NCI-H2171 treated with DMSO at 0.1 percent for 48 hours (cell line): Measurements from ENCODE around the gene ASPHD1.

Experiments
- DNase-seq: peaks from one replicate; lab custom pipeline; 2025; lab: John Stamatoyannopoulos, UW

The ASPHD1 gene

GRCh38 chr16:29943846-29944799 is 43.8 kb downstream of the ASPHD1 start:
- peak; percentile 71 for DNase-seq

GRCh38 chr16:29947897-29948296 is 47.6 kb downstream of the ASPHD1 start:
- no peak for DNase-seq

DNA sequence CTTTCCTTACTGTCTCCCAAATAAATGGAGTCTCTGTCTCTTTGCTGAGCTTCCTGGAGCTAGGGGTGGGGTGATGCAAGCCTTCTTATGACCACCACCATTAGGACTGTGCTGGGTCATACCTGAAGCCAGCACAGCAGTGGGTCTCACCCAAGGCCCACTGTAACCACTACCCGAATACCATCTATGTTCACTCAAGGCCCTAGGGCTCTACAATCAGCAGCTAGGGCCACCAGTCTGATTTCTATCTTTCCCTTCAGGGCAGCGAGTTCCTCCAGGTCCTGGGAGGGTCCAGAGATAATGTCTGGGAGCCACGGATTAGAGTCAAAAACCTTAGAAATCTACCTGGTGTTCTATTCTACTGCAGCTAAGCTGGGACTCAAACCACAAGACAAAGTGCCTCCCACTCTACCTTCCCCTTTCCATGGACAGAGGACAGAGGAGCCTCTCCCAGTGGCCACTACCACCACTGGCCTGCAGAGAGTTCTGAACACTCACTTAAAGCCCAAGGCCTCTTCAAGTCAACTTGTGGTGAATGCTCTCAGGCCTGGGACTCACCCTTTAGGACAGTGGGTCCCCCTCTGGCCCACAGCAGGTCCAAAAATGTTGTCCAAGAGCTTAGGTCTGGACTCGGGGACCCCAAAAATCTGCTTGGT is 50.6 kb downstream of the ASPHD1 start:
- DNase-seq, result no peak

DNA sequence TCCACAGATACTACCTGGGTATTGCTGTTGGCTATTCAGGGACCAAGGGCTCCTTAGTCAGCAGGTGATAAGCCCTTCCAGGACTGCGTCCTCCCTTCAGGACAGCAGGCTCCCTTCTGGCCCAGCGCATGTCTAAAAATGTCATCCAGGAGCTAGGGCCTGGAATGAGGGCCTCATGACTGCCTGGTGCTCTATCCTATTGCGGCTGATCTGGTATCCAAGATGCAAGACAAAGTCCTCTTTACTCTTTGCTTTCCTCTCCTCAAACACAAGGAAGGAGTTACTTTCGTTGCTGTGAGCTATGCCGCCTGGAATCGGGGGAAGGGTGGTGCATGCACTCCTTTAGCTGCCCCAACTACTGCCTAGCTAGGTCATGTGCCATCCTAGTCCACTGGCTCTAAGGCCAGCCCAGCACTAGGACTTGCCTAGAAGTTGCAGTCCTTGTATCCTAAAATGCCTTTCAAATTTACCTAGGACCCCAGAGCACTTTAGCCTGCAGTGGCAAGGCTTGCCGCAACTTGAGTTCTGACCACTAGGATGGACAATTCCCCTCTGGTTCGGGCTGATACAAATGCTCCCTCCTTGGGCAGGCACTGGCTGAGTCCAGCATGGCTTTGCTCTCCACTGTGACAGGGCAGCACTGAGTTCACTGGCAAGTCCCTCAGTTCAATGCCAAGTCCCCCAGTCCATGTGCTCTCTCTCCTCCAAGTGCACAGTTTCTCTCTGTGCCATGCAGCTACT is 51.5 kb downstream of the ASPHD1 start:
- DNase-seq, result no peak
